Skeletal muscle tissue (tissue), 4 donors: ENCODE data around the gene METTL1. TPM values are rescaled to one million over a fixed set of nuclear protein-coding genes. Genes with fewer than 3 reads are reported as not detected.

Experiments
- H3K27ac ChIP-seq: one replicate; pipeline ENCODE4 v1.7.0; 2013; ENCODE audit warnings: mild to moderate bottlenecking, low read depth, low read length, inconsistent platforms
- H3K27me3 ChIP-seq, 3 donors: one replicate each; pipeline ENCODE4 v1.7.0; 2013; ENCODE audit warnings: low read length in 3 of 3; ENCODE audit not compliant: control insufficient read depth in 3 of 3, insufficient read depth in 3 of 3
- H3K36me3 ChIP-seq, 3 donors: one replicate each; pipeline ENCODE4 v1.7.0; 2013; ENCODE audit warnings: low read length in 3 of 3; ENCODE audit not compliant: control insufficient read depth in 3 of 3, insufficient read depth in 3 of 3
- H3K4me1 ChIP-seq, 3 donors: one replicate each; pipeline ENCODE4 v1.7.0; 2013; ENCODE audit warnings: low read length in 3 of 3, mild to moderate bottlenecking in 3 of 3; ENCODE audit not compliant: control insufficient read depth in 3 of 3, insufficient read depth in 3 of 3
- H3K4me3 ChIP-seq, 3 donors: one replicate each; pipeline ENCODE4 v1.7.0; 2013; ENCODE audit warnings: low read length in 3 of 3
- H3K9ac ChIP-seq, 3 donors: one replicate each; pipeline ENCODE4 v1.7.0; 2013; ENCODE audit warnings: low read length in 3 of 3, mild to moderate bottlenecking in 3 of 3, moderate library complexity in 2 of 3, low read depth in 1 of 3
- H3K9me3 ChIP-seq, 3 donors: one replicate each; pipeline ENCODE4 v1.7.0; 2013; ENCODE audit warnings: low read length in 3 of 3; ENCODE audit not compliant: control insufficient read depth in 3 of 3
- total RNA-seq: library from RNA; depleted of rRNA; stranded (reverse); fragments of >200 nt; gene quantifications from one replicate; pipeline ENCODE4 v1.2.3, GENCODE V29; 2014
- donor health status: Osteomylitis.

METTL1 gene
- total RNA-seq, 1 donor from 2014 or later = 5.7 TPM

DNA sequence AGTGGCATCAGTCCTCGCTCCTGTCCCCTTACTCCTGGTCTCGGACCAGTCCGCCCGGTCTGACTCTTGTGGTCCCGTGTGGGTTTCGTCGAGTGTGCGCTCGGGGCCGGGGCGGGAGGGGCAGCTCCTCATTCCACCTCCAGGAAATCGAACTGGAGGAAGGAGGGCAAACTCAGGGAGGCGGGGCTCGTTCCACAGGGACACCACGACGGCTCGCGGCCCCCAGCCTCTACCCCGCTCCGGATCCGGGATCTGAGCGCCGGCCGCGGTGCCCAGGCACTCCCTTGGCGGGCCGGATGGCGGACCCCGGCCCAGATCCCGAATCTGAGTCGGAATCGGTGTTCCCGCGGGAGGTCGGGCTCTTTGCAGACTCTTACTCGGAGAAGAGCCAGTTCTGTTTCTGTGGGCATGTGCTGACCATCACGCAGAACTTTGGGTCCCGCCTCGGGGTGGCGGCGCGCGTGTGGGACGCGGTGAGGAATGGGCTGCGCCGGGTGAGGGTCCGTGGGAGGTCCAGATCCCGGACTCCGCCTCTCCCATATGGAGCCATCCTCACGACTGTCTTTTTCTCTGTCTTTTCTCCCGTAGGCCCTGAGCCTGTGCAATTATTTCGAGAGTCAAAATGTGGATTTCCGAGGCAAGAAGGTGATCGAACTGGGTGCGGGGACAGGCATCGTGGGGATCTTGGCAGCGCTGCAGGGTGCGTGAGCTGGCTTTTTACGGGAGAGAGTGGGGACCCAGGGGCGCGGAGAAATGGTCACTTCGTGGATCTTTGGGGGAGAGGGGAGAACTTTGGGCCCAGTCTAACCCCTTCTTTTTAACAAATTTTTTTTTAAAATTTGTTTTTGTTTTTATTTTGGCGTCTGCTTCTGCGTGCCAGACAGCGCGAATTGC, 771 bp upstream of the METTL1 start, which contains the start of gene EEF1AKMT3:
Gene EEF1AKMT3, plus strand, starts transcription at position 186 of the 894 bp plus-strand sequence. Its CDS starts 111 bp downstream, at position 297.
- peaks cover 0 to 3% (median 0%) of the 10 kb centered on the region in 3 donors for H3K27me3 ChIP-seq
- peaks cover 25 to 39% (median 27%) of the 10 kb centered on the region in 3 donors for H3K36me3 ChIP-seq
- peak within 1 kb of the TSS; percentile 89 to 99 (median 98) for H3K4me3 ChIP-seq
- peak within 1 kb of the TSS; percentile 79 for H3K27ac ChIP-seq
- H3K9me3 ChIP-seq = no peaks in the 10 kb centered on the region
- peak within 1 kb of the TSS; percentile 85 to 94 (median 92) for H3K9ac ChIP-seq
- peaks cover 19 to 26% (median 22%) of the 10 kb centered on the region in 3 donors for H3K4me1 ChIP-seq

DNA sequence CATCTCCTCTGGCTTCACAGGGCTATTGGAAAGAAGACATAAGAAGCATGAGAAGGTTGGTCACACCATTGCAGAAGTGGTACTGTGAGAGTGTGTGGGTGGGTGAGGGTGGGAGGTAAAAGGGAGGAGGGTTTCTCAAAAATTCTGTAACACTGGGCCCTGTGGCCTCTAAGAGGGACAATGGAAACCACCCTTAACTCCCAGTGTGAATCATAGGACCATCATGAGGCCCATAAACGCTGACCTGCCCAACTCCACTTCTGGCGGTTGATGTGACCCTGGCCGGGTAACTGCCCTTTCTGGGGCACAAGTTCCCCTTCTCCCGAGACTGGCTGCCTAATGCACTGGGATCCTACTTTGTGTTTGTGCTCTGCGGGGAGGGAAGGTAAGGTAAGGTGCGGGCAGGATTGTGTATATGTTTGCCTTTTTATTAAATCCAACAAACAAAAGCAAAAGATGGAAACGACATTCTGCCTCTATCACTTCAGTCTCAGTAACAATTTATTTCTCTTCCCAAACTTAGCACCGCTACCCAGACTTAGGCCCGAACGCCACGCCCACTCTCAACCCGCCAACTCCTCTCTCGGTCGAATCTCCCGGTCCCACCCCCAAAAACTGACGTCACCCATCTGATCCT, 551 bp downstream of the METTL1 start:
- peaks cover 24 to 39% (median 27%) of the 10 kb centered on the region in 3 donors for H3K36me3 ChIP-seq
- H3K9ac ChIP-seq = peak overlapping the region; percentile 85 to 94 (median 92)
- H3K27me3 ChIP-seq = peaks cover 11 to 14% (median 12%) of the 10 kb centered on the region in 3 donors
- peaks cover 26 to 37% (median 30%) of the 10 kb centered on the region in 3 donors for H3K4me1 ChIP-seq
- no peaks in the 10 kb centered on the region for H3K9me3 ChIP-seq
- H3K27ac ChIP-seq = peak overlapping the region; percentile 79
- peak overlapping the region; percentile 89 to 99 (median 98) for H3K4me3 ChIP-seq

DNA sequence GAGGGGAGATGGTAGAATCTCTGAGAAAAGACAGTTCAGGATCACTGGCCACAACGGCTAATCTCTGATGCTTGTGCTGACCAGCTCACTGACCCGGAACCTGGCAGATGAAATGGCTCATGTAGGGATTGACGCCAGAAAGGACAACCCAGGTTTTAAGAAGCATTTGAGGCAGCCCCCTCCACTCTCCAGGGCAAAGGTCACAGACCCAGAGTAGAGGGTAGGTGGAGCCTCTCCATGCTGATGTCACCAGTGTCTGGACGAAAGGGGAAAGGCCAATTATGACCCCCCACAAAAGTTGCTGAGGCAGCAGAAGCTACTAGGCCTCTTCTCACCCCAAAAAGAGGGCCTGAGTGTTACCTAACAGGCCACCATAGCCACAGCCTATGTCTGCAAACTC, 1.2 kb downstream of the METTL1 start:
- Histone ChIP-seq H3K9ac (no peak overlapping the region), H3K36me3 (peaks cover 22 to 36% (median 26%) of the 10 kb centered on the region in 3 donors), H3K27ac (no peak overlapping the region), H3K9me3 (no peaks in the 10 kb centered on the region), H3K4me3 (peak overlapping the region in 1 of 3 donors; percentile 6), H3K27me3 (peaks cover 17 to 21% (median 18%) of the 10 kb centered on the region in 3 donors), H3K4me1 (peaks cover 31 to 43% (median 36%) of the 10 kb centered on the region in 3 donors)

DNA sequence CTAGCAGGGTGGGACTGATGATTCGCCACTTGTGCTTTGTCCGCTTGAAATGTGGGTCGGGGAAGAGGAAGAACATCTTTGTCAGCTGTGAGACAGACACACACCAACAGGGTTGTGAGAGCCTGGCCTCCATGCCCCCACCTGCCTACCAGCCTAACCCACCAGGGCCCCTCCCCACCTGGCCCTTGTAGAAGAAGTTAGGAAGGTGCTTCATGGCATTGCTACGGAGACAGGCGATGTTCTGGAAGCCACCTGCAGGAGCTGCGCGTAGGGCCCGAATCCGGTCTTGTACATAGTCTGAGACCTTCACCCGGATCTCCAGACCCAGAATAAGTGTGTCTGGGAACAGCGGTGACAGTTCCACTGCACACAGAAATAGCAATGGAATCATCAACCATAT, 2.3 kb downstream of the METTL1 start:
- Histone ChIP-seq H3K27me3 (peaks cover 29 to 32% (median 29%) of the 10 kb centered on the region in 3 donors), H3K9me3 (no peaks in the 10 kb centered on the region), H3K36me3 (peaks cover 22 to 33% (median 24%) of the 10 kb centered on the region in 3 donors), H3K27ac (no peak overlapping the region), H3K4me3 (no peak overlapping the region), H3K4me1 (peaks cover 35 to 54% (median 46%) of the 10 kb centered on the region in 3 donors), H3K9ac (no peak overlapping the region)

DNA sequence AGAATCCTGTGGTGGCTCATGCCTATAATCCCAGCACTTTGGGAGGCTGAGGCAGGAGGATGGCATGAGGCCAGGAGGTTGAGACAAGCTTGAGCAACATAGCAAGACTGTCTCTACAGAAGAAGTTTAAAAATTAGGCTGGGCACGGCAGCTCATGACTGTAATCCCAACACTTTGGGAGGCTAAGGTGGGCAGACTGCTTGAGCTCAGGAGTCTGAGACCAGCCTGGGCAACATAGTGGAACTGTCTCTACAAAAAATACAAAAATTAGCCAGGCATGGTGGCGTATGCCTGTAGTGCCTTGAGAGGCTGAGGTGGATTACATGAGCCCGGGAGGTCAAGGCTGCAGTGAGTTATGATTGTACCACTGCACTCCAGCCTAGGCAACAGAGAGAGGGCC, 4.0 kb downstream of the METTL1 start:
- Histone ChIP-seq H3K9me3 (no peaks in the 10 kb centered on the region), H3K4me3 (no peak overlapping the region), H3K27ac (no peak overlapping the region), H3K9ac (no peak overlapping the region), H3K36me3 (peaks cover 20 to 30% (median 21%) of the 10 kb centered on the region in 3 donors), H3K4me1 (peaks cover 31 to 51% (median 41%) of the 10 kb centered on the region in 3 donors), H3K27me3 (peaks cover 44 to 49% (median 46%) of the 10 kb centered on the region in 3 donors)

DNA sequence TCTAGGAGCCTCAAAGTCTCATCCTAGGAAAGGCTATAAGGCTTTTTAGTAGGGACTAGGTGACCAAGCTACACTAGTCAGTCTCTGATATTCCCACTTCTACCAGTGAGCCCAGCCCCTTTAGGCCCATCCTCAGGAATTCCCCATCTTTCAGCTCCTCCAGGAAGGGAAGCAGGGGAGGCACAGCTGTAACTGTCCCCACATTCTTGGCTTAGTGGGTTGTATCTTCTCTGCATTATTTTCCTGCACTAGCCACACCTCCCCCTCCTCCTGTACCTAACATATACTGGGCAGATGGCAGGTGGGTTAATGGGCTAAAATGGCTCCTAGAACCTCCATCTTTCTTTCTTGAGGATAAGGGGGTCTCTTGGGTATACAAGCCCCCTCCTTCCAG, 4.6 kb downstream of the METTL1 start:
- Histone ChIP-seq H3K9me3 (no peaks in the 10 kb centered on the region), H3K9ac (no peak overlapping the region), H3K27me3 (peaks cover 49 to 51% (median 50%) of the 10 kb centered on the region in 3 donors), H3K4me1 (peaks cover 29 to 46% (median 37%) of the 10 kb centered on the region in 3 donors), H3K36me3 (peaks cover 20 to 30% (median 21%) of the 10 kb centered on the region in 3 donors), H3K27ac (no peak overlapping the region), H3K4me3 (no peak overlapping the region)

DNA sequence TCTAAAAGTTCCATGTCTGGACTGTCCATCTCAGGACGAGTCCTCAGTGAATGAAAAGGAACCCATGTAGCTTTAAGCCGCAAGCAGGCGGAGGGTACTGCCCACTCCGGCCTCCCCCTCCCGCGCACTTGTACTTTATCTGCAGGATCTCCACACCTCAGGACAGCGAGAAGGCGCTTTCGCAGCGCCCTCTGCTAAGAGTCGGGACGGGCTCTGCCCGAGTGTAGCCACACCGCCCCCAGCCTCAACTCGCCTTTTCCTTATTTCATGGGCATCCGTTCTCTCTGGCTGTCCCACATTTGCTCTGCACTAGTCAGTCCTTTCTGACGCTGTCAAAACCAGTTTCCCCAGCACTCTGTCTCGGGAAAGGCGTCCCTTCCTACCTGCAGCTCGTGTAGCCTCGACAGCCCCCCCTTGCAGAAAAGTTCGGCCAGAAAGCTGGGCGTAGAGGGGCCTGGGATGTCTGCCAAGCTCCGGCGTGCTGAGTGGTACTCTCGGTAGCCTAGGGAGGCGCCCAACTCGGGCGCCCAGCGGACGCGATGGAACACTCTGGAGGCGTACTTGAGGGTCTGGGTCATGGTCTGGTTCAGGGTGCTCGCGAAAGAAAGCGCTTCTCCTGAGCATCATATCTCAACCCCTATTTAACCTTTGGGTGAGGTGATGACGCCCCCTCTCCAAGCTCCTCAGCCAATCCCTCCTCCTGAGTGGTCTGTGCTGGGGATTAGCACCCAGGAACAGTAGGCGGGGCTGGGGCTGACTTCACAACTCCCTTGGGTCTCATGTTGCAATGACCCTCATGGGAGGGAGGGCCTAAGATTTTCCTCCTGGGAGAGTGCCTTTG, 5.2 kb downstream of the METTL1 start, which contains the start of gene CYP27B1:
Gene CYP27B1, minus strand, starts transcription at position 615 of the 841 bp plus-strand sequence. Its CDS starts 37 bp downstream, at position 578.
- peak within 1 kb of the TSS; percentile 35 to 65 (median 59) for H3K4me3 ChIP-seq
- peaks cover 49 to 51% (median 50%) of the 10 kb centered on the region in 3 donors for H3K27me3 ChIP-seq
- peaks cover 20 to 30% (median 21%) of the 10 kb centered on the region in 3 donors for H3K36me3 ChIP-seq
- peaks cover 27 to 44% (median 33%) of the 10 kb centered on the region in 3 donors for H3K4me1 ChIP-seq
- H3K9ac ChIP-seq = peak within 1 kb of the TSS; percentile 23 to 43 (median 40)
- H3K9me3 ChIP-seq = no peaks in the 10 kb centered on the region
- no peak within 1 kb of the TSS for H3K27ac ChIP-seq

DNA sequence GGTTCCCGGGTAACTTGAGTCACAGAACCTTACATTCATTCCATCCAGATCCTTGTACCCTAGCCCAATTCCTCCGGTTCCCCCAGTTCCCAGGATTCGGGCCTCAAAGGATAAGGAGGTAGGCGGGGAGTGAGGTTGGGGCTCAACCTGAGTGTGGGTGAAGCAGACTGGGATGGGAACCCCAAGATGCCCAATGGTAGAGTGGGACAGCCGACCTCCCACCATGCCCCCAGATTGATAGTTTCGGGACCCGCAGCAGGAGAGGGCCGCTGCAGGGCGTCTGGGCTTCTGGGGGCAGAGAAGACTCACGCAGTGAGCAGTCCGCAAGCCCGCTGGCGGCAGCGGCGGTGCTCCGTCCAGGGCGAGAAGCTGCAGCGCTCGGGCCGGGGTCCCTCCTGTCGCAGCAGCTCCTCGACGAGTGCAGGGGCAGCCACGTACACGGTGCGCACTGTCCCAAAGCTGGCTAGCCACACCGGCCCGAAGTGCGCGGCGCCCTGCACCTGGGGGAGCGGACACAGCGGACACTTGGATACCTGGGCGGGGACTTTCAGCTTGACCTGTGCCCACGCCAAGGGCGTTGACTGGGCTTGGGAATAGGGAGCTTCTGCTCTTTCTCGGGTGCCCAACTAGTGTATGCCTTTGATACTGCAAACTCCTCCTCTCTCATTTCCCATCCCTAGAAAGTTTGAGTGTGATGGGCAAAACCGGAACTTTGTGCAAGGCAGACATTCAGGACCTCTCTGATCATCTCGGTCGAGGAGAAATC, 6.0 kb downstream of the METTL1 start:
- H3K27ac ChIP-seq = no peak overlapping the region
- peak overlapping the region; percentile 35 to 65 (median 59) for H3K4me3 ChIP-seq
- H3K9me3 ChIP-seq = no peaks in the 10 kb centered on the region
- peaks cover 49 to 51% (median 50%) of the 10 kb centered on the region in 3 donors for H3K27me3 ChIP-seq
- peaks cover 19 to 36% (median 26%) of the 10 kb centered on the region in 3 donors for H3K4me1 ChIP-seq
- H3K9ac ChIP-seq = peak overlapping the region in 2 of 3 donors; percentile 23 to 40
- peaks cover 19 to 28% (median 21%) of the 10 kb centered on the region in 3 donors for H3K36me3 ChIP-seq
